CD4-positive, alpha-beta memory T cell (primary cell): ENCODE data around the gene MRPS18A. TPM values are rescaled to one million over a fixed set of nuclear protein-coding genes. Genes with fewer than 3 reads are reported as not detected.
A peak's percentile ranks its signal among the peaks of the same experiment; 100 is the strongest.

Source experiments
- CTCF ChIA-PET: fragments of 350-600 bp; sonication (Branson Sonifier 250); formaldehyde crosslinking; loops from one replicate; lab custom pipeline; 2021; ENCODE audit warnings: inconsistent platforms; ENCODE audit not compliant: partially characterized antibody; lab: Charles Lee
- POLR2A ChIA-PET: fragments of 350-600 bp; sonication (Branson Sonifier 250); formaldehyde crosslinking; loops from one replicate; lab custom pipeline; 2021; ENCODE audit not compliant: partially characterized antibody; lab: Charles Lee
- DNase-seq, 5 donors: peaks; one replicate each; pipeline versions ENCODE4 v3.0.0 to v3.0.0-alpha.2; 2020 to 2022; ENCODE audit warnings: mixed read lengths in 1 of 5
- H3K27ac ChIP-seq: one replicate; pipeline ENCODE4 v1.7.0; 2013; ENCODE audit warnings: low read depth, low read length
- H3K27me3 ChIP-seq: 2 replicates; pipeline ENCODE4 v1.7.0; 2013; ENCODE audit warnings: mild to moderate bottlenecking, low read length, moderate library complexity; ENCODE audit not compliant: insufficient read depth
- H3K36me3 ChIP-seq: 2 replicates; pipeline ENCODE4 v1.7.0; 2013; ENCODE audit warnings: mild to moderate bottlenecking, low read length, moderate library complexity; ENCODE audit not compliant: insufficient read depth
- H3K4me1 ChIP-seq: 2 replicates; pipeline ENCODE4 v1.7.0; 2013; ENCODE audit warnings: mild to moderate bottlenecking, low read length, moderate library complexity; ENCODE audit not compliant: insufficient read depth
- H3K4me3 ChIP-seq, 2 donors: one replicate each; pipeline ENCODE4 v1.7.0; 2013; ENCODE audit warnings: low read length in 2 of 2, mild to moderate bottlenecking in 1 of 2
- H3K9me3 ChIP-seq, 2 donors: one replicate each; pipeline ENCODE4 v1.7.0; 2013; ENCODE audit warnings: low read length in 2 of 2, control low read depth in 1 of 2; ENCODE audit not compliant: control insufficient read depth in 1 of 2
- H3K27ac Mint-ChIP-seq, 7 donors: one replicate each; pipeline ENCODE4 v1.8.0; 2020 to 2021; ENCODE audit warnings: mixed read lengths in 7 of 7, mild to moderate bottlenecking in 6 of 7, inconsistent platforms in 3 of 7, moderate library complexity in 3 of 7
- H3K27me3 Mint-ChIP-seq, 2 donors: one replicate each; pipeline ENCODE4 v1.8.0; 2020 to 2021; ENCODE audit warnings: mixed read lengths in 2 of 2
- H3K36me3 Mint-ChIP-seq, 2 donors: one replicate each; pipeline ENCODE4 v1.8.0; 2020 to 2021; ENCODE audit warnings: mixed read lengths in 2 of 2, inconsistent platforms in 1 of 2, mild to moderate bottlenecking in 1 of 2
- H3K4me1 Mint-ChIP-seq, 4 donors: one replicate each; pipeline ENCODE4 v1.8.0; 2020 to 2021; ENCODE audit warnings: mixed read lengths in 4 of 4, mild to moderate bottlenecking in 1 of 4
- H3K4me3 Mint-ChIP-seq, 8 donors: one replicate each; pipeline ENCODE4 v1.8.0; 2020 to 2021; ENCODE audit warnings: mixed read lengths in 8 of 8, mild to moderate bottlenecking in 7 of 8, moderate library complexity in 6 of 8, inconsistent platforms in 3 of 8
- H3K9me3 Mint-ChIP-seq, 8 donors: one replicate each; pipeline ENCODE4 v1.8.0; 2020 to 2021; ENCODE audit warnings: mixed read lengths in 8 of 8, mild to moderate bottlenecking in 5 of 8, inconsistent platforms in 3 of 8, moderate library complexity in 1 of 8
- intact Hi-C: fragments of 100-400 bp; cut with micrococcal nuclease; formaldehyde crosslinking; loops from one replicate; pipeline ENCODE4 v1.15.1; 2023
- polyA plus RNA-seq, 2 donors: library from polyadenylated mRNA; unstranded; fragments of 300-500 nt; fragmentation: Illumina TruSeq; gene quantifications; one replicate each; pipeline ENCODE4 v1.2.3, GENCODE V29; 2021
- total RNA-seq, 2 experiments: library from RNA; stranded (reverse); gene quantifications; one replicate each; pipeline ENCODE4 v1.2.3, GENCODE V29; 2021

MRPS18A gene
- total and polyA plus RNA-seq, 4 experiments from 2014 or later: 31.3 to 86.1 (median 47.5) TPM

GRCh38 chr6:43676962-43677606, 10.5 kb downstream of the MRPS18A start:
- no peak overlapping the region for H3K27ac Mint-ChIP-seq

GRCh38 chr6:43674921-43675320, 12.7 kb downstream of the MRPS18A start:
- peaks cover 0 to 3% (median 0%) of the 10 kb centered on the region in 4 donors for H3K4me1 Mint-ChIP-seq
- peaks cover 7% of the 10 kb centered on the region for H3K4me1 ChIP-seq
- no peaks in the 10 kb centered on the region for H3K27me3 ChIP-seq
- H3K9me3 ChIP-seq: no peaks in the 10 kb centered on the region
- H3K4me3 ChIP-seq: no peak overlapping the region
- H3K27me3 Mint-ChIP-seq: no peaks in the 10 kb centered on the region
- no peak for DNase-seq
- H3K27ac Mint-ChIP-seq: peak overlapping the region in 1 of 7 donors; percentile 7
- peaks cover 75% of the 10 kb centered on the region for H3K36me3 ChIP-seq
- intact Hi-C loops: no loop called here
- POLR2A ChIA-PET: no interaction called here
- H3K9me3 Mint-ChIP-seq: no peaks in the 10 kb centered on the region
- CTCF ChIA-PET: interaction anchor here (1.5 kb wide), 1 partner anchor 8 kb away, joined by 5 read pairs; no protein-coding TSS in a partner anchor
- no peak overlapping the region for H3K27ac ChIP-seq
- H3K36me3 Mint-ChIP-seq: peaks cover 25 to 85% of the 10 kb centered on the region in 2 donors
- H3K4me3 Mint-ChIP-seq: no peak overlapping the region

More at GRCh38 chr6:43676962-43677606, 10.5 kb downstream of the MRPS18A start:
- no peak overlapping the region for H3K27ac ChIP-seq
- H3K9me3 ChIP-seq: no peaks in the 10 kb centered on the region
- peaks cover 33 to 84% of the 10 kb centered on the region in 2 donors for H3K36me3 Mint-ChIP-seq
- H3K27me3 Mint-ChIP-seq: no peaks in the 10 kb centered on the region
- H3K27me3 ChIP-seq: no peaks in the 10 kb centered on the region
- no peak overlapping the region for H3K4me3 Mint-ChIP-seq
- intact Hi-C loops: no loop called here
- POLR2A ChIA-PET: no interaction called here
- CTCF ChIA-PET: interaction anchor here (1.2 to 2.6 kb wide), 3 partner anchors 7 to 403 kb away, joined by 6 to 17 read pairs (median 7); no protein-coding TSS in a partner anchor
- no peak overlapping the region for H3K4me3 ChIP-seq
- H3K36me3 ChIP-seq: peaks cover 89% of the 10 kb centered on the region
- DNase-seq: no peak
- no peaks in the 10 kb centered on the region for H3K4me1 ChIP-seq
- H3K4me1 Mint-ChIP-seq: peaks cover 2 to 11% (median 3%) of the 10 kb centered on the region in 4 donors
- no peaks in the 10 kb centered on the region for H3K9me3 Mint-ChIP-seq

GRCh38 chr6:43674291-43674690, 13.3 kb downstream of the MRPS18A start:
- Histone ChIP-seq H3K9me3 (no peaks in the 10 kb centered on the region), H3K4me1 (peaks cover 7% of the 10 kb centered on the region), H3K4me3 (no peak overlapping the region), H3K27me3 (no peaks in the 10 kb centered on the region), H3K27ac (no peak overlapping the region), H3K36me3 (peaks cover 70% of the 10 kb centered on the region)
- intact Hi-C loops: no loop called here
- H3K4me3 Mint-ChIP-seq: no peak overlapping the region
- CTCF ChIA-PET: interaction anchor here (2.2 kb wide), 1 partner anchor 66 kb away, joined by 6 read pairs; no protein-coding TSS in a partner anchor
- POLR2A ChIA-PET: no interaction called here
- no peaks in the 10 kb centered on the region for H3K27me3 Mint-ChIP-seq
- no peaks in the 10 kb centered on the region for H3K9me3 Mint-ChIP-seq
- peak overlapping the region in 2 of 7 donors; percentile 7 to 29 for H3K27ac Mint-ChIP-seq
- peaks cover 25 to 80% of the 10 kb centered on the region in 2 donors for H3K36me3 Mint-ChIP-seq
- peaks cover 0 to 3% (median 0%) of the 10 kb centered on the region in 4 donors for H3K4me1 Mint-ChIP-seq
- DNase-seq: no peak

- CTCF ChIA-PET: interaction anchor here (1.3 to 2.2 kb wide), 2 partner anchors 65 to 96 kb away, joined by 6 read pairs; partner anchors contain the start of gene VEGFA
- intact Hi-C loops: no loop called here
- no peak overlapping the region for H3K27ac Mint-ChIP-seq
Measured at GRCh38 chr6:43673444-43674084, 14.0 kb downstream of the MRPS18A start.

GRCh38 chr6:43671801-43672690, 15.5 kb downstream of the MRPS18A start:
- Mint-ChIP-seq H3K9me3 (no peaks in the 10 kb centered on the region), H3K4me3 (no peak overlapping the region), H3K27me3 (no peaks in the 10 kb centered on the region), H3K36me3 (peaks cover 14 to 62% of the 10 kb centered on the region in 2 donors), H3K4me1 (peaks cover 9 to 15% (median 14%) of the 10 kb centered on the region in 4 donors), H3K27ac (peak overlapping the region in 1 of 7 donors; percentile 61)
- ChIA-PET CTCF (interaction anchor here (1.1 to 2.2 kb wide), 6 partner anchors 16 to 407 kb away, joined by 3 to 7 read pairs (median 5); partner anchors contain the start of genes GTPBP2, MRPS18A and VEGFA), POLR2A (interaction anchor here (1.0 kb wide), 1 partner anchor 19 kb away, joined by 3 read pairs; no protein-coding TSS in a partner anchor)
- H3K4me3 ChIP-seq: no peak overlapping the region
- H3K9me3 ChIP-seq: no peaks in the 10 kb centered on the region
- DNase-seq: no peak
- intact Hi-C loops: no loop called here
- H3K36me3 ChIP-seq: peaks cover 47% of the 10 kb centered on the region
- no peak overlapping the region for H3K27ac ChIP-seq
- H3K4me1 ChIP-seq: peaks cover 22% of the 10 kb centered on the region
- H3K27me3 ChIP-seq: no peaks in the 10 kb centered on the region

More at GRCh38 chr6:43673444-43674084, 14.0 kb downstream of the MRPS18A start:
- H3K27ac ChIP-seq: no peak overlapping the region
- Mint-ChIP-seq H3K4me3 (no peak overlapping the region), H3K27me3 (no peaks in the 10 kb centered on the region), H3K4me1 (peaks cover 0 to 3% (median under 1%) of the 10 kb centered on the region in 4 donors), H3K9me3 (no peaks in the 10 kb centered on the region), H3K36me3 (peaks cover 22 to 72% of the 10 kb centered on the region in 2 donors)
- peaks cover 7% of the 10 kb centered on the region for H3K4me1 ChIP-seq
- DNase-seq: no peak
- no peak overlapping the region for H3K4me3 ChIP-seq
- POLR2A ChIA-PET: no interaction called here
- H3K27me3 ChIP-seq: no peaks in the 10 kb centered on the region
- no peaks in the 10 kb centered on the region for H3K9me3 ChIP-seq
- H3K36me3 ChIP-seq: peaks cover 62% of the 10 kb centered on the region

- Mint-ChIP-seq H3K4me1 (peaks cover 11 to 19% (median 15%) of the 10 kb centered on the region in 4 donors), H3K9me3 (no peaks in the 10 kb centered on the region), H3K4me3 (no peak overlapping the region), H3K27me3 (no peaks in the 10 kb centered on the region), H3K36me3 (peaks cover 14 to 56% of the 10 kb centered on the region in 2 donors), H3K27ac (peak overlapping the region in 4 of 7 donors; percentile 25 to 77 (median 58))
- Histone ChIP-seq H3K9me3 (no peaks in the 10 kb centered on the region), H3K4me3 (no peak overlapping the region), H3K27ac (no peak overlapping the region), H3K4me1 (peaks cover 26% of the 10 kb centered on the region), H3K27me3 (no peaks in the 10 kb centered on the region), H3K36me3 (peaks cover 39% of the 10 kb centered on the region)
- POLR2A ChIA-PET: interaction anchor here (1.0 kb wide), 1 partner anchor 18 kb away, joined by 3 read pairs; no protein-coding TSS in a partner anchor
- intact Hi-C loops: no loop called here
- DNase-seq: no peak
- CTCF ChIA-PET: interaction anchor here (1.0 to 6.9 kb wide), 6 partner anchors 7 to 410 kb away, joined by 3 to 79 read pairs (median 7); partner anchors contain the start of genes GTPBP2, MRPS18A and VEGFA
Measured at GRCh38 chr6:43671011-43671800, 16.4 kb downstream of the MRPS18A start.
